Lower leg skin (tissue), 3 donors: ENCODE data around the gene XYLT1.

Experiments used
- POLR2A ChIP-seq, 2 donors: fragments of 450-650 bp; IDR thresholded peaks; one replicate each; pipeline ENCODE4 v1.6.1; 2016 to 2017; ENCODE audit warnings: antibody characterized with exemption in 2 of 2, mild to moderate bottlenecking in 1 of 2, moderate library complexity in 1 of 2
- TF ChIP-seq, protein P1 (sequence below), 3 donors: fragments of 450-650 bp; IDR thresholded peaks; one replicate each; pipeline ENCODE4 v1.5.1; 2016; ENCODE audit warnings: antibody characterized with exemption in 3 of 3, mild to moderate bottlenecking in 3 of 3, moderate library complexity in 2 of 3

DNA sequence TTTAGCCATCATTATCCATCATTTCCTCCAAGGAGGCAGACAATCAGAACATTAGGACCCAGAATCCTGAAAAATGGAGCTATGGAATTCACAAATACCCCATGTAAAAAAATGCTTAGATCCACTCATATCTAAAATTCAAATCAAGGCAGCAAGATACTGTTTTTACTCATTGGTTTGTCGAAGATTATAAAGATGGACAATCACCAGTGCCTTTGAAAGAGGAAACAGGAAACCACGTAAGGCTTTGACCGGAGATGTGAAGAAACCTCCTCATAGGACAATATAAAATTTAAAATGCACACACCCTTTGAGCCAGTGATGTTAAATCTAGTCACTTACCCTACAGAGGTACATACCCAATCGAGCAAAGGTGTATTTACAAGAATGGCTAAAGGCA is 130.0 kb downstream of the XYLT1 start:
- TF ChIP-seq, protein P1, sequence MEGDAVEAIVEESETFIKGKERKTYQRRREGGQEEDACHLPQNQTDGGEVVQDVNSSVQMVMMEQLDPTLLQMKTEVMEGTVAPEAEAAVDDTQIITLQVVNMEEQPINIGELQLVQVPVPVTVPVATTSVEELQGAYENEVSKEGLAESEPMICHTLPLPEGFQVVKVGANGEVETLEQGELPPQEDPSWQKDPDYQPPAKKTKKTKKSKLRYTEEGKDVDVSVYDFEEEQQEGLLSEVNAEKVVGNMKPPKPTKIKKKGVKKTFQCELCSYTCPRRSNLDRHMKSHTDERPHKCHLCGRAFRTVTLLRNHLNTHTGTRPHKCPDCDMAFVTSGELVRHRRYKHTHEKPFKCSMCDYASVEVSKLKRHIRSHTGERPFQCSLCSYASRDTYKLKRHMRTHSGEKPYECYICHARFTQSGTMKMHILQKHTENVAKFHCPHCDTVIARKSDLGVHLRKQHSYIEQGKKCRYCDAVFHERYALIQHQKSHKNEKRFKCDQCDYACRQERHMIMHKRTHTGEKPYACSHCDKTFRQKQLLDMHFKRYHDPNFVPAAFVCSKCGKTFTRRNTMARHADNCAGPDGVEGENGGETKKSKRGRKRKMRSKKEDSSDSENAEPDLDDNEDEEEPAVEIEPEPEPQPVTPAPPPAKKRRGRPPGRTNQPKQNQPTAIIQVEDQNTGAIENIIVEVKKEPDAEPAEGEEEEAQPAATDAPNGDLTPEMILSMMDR (IDR thresholded peaks at IDR 0.05): no peak
- no peak for TF ChIP-seq POLR2A (IDR thresholded peaks at IDR 0.05)
